Glutamatergic neuron (in vitro differentiated cells): Measurements from ENCODE around the gene ARHGEF33. TPM values are rescaled to one million over a fixed set of nuclear protein-coding genes. Genes with fewer than 3 reads are reported as not detected.

Experiments used
- DNase-seq: peaks from one replicate; pipeline ENCODE4 v3.0.0; 2022
- H3K27ac Mint-ChIP-seq: one replicate; pipeline ENCODE4 v1.8.0; 2020; ENCODE audit warnings: mild to moderate bottlenecking, mixed read lengths, inconsistent platforms; ENCODE audit not compliant: unreplicated experiment
- H3K27me3 Mint-ChIP-seq: one replicate; pipeline ENCODE4 v1.8.0; 2020; ENCODE audit warnings: mild to moderate bottlenecking, moderate library complexity, mixed read lengths, inconsistent platforms; ENCODE audit not compliant: unreplicated experiment
- H3K36me3 Mint-ChIP-seq: one replicate; pipeline ENCODE4 v1.8.0; 2020; ENCODE audit warnings: mild to moderate bottlenecking, mixed read lengths, inconsistent platforms; ENCODE audit not compliant: unreplicated experiment
- H3K4me1 Mint-ChIP-seq: one replicate; pipeline ENCODE4 v1.8.0; 2020; ENCODE audit warnings: mild to moderate bottlenecking, low read depth, mixed read lengths, inconsistent platforms; ENCODE audit not compliant: unreplicated experiment
- H3K4me3 Mint-ChIP-seq: one replicate; pipeline ENCODE4 v1.8.0; 2020; ENCODE audit warnings: mild to moderate bottlenecking, mixed read lengths, inconsistent platforms; ENCODE audit not compliant: unreplicated experiment
- H3K9me3 Mint-ChIP-seq: one replicate; pipeline ENCODE4 v1.8.0; 2020; ENCODE audit warnings: mild to moderate bottlenecking, moderate library complexity, mixed read lengths, inconsistent platforms; ENCODE audit not compliant: unreplicated experiment
- CTCF ChIP-seq: fragments of 200-600 bp; sonication (generic); IDR thresholded peaks from one replicate; pipeline ENCODE4 v1.5.0; 2021; ENCODE audit not compliant: partially characterized antibody, unreplicated experiment
- total RNA-seq: library from RNA; stranded (reverse); fragmentation: NEBNext Ultra II Directional; extraction: Animal tissue kit (Norgen Biotek cat#: 25700); gene quantifications from one replicate; pipeline ENCODE4 v1.2.1, GENCODE V29; 2021; ENCODE audit not compliant: unreplicated experiment

The ARHGEF33 gene
- total RNA-seq, 1 donor from 2014 or later, result 1.1 TPM

GRCh38 chr2:38866773-38867443, 22.8 kb upstream of the ARHGEF33 start:
- peaks cover 5% of the 10 kb centered on the region for H3K9me3 Mint-ChIP-seq

GRCh38 chr2:38871432-38871831, 18.2 kb upstream of the ARHGEF33 start:
- Mint-ChIP-seq H3K36me3 (peaks cover 22% of the 10 kb centered on the region), H3K4me3 (no peak overlapping the region), H3K4me1 (peaks cover 10% of the 10 kb centered on the region), H3K27ac (no peak overlapping the region), H3K9me3 (peaks cover 5% of the 10 kb centered on the region), H3K27me3 (peaks cover 2% of the 10 kb centered on the region)
- TF ChIP-seq CTCF, result no peak
- no peak for DNase-seq

More at GRCh38 chr2:38866773-38867443, 22.8 kb upstream of the ARHGEF33 start:
- no peaks in the 10 kb centered on the region for H3K27me3 Mint-ChIP-seq
- no peak for DNase-seq
- no peak for TF ChIP-seq CTCF
- peaks cover 13% of the 10 kb centered on the region for H3K36me3 Mint-ChIP-seq
- H3K4me3 Mint-ChIP-seq, result no peak overlapping the region
- no peak overlapping the region for H3K27ac Mint-ChIP-seq
- no peaks in the 10 kb centered on the region for H3K4me1 Mint-ChIP-seq

GRCh38 chr2:38873763-38874162, 15.9 kb upstream of the ARHGEF33 start:
- DNase-seq, result no peak
- no peak for TF ChIP-seq CTCF

GRCh38 chr2:38875227-38875575, 14.5 kb upstream of the ARHGEF33 start:
- H3K27me3 Mint-ChIP-seq, result peaks cover 2% of the 10 kb centered on the region
- H3K9me3 Mint-ChIP-seq, result peaks cover under 1% of the 10 kb centered on the region
- TF ChIP-seq CTCF, result no peak
- peak overlapping the region; percentile 97 for H3K4me3 Mint-ChIP-seq
- peak overlapping the region; percentile 91 for H3K27ac Mint-ChIP-seq
- H3K4me1 Mint-ChIP-seq, result peaks cover 10% of the 10 kb centered on the region
- peaks cover 17% of the 10 kb centered on the region for H3K36me3 Mint-ChIP-seq
- no peak for DNase-seq

More at GRCh38 chr2:38873763-38874162, 15.9 kb upstream of the ARHGEF33 start:
- Mint-ChIP-seq H3K9me3 (peaks cover 5% of the 10 kb centered on the region), H3K36me3 (peaks cover 22% of the 10 kb centered on the region), H3K27me3 (peaks cover 2% of the 10 kb centered on the region), H3K27ac (no peak overlapping the region), H3K4me3 (no peak overlapping the region), H3K4me1 (peaks cover 10% of the 10 kb centered on the region)

GRCh38 chr2:38875576-38876367, 13.9 kb upstream of the ARHGEF33 start, which contains the start of the genes DHX57 and MORN2:
DHX57 (minus strand) TSS chr2:38875934; CDS start chr2:38868405, 7,529 bp downstream.
MORN2 (plus strand) TSS chr2:38875976.
- no peaks in the 10 kb centered on the region for H3K9me3 Mint-ChIP-seq
- peaks cover 2% of the 10 kb centered on the region for H3K27me3 Mint-ChIP-seq
- H3K36me3 Mint-ChIP-seq, result peaks cover 14% of the 10 kb centered on the region
- DNase-seq, result peak; percentile 88
- no peak for TF ChIP-seq CTCF
- H3K4me1 Mint-ChIP-seq, result peaks cover 10% of the 10 kb centered on the region
- H3K4me3 Mint-ChIP-seq, result peak within 1 kb of the TSS; percentile 97
- H3K27ac Mint-ChIP-seq, result peak within 1 kb of the TSS; percentile 91
